ENCODE measurements around the gene CMPK2. TPM values are rescaled to one million over a fixed set of nuclear protein-coding genes. Genes with fewer than 3 reads are reported as not detected.
"Not testable (repeated sequence)": the region's sequence is repeated elsewhere in the genome, so short reads cannot be mapped to it uniquely, and the experiment has no call there.

Gene CMPK2
- total RNA-seq, 1 donor from 2014 or later: 0.92 TPM

DNA sequence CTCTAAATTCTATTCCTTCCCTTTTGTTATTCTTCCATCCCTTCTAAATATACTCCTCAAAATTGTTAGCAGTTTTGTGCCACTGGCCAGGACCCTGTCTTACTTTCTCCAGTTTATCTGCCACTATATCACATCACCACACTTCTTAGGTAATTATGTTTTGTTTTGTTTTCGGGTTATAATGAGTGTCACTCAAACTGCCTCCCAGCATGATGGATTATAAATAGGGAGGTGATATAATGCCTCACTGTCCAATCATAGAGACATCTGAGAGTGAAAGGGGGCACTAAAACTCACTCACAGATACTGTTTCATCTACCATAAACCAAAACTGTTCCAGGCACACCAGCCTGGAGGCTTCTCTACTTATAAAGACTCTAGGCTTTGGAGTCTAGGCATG is 15.3 kb upstream of the CMPK2 start:
- no peak for DNase-seq (ENCODE audit: low read depth, low spot score)

DNA sequence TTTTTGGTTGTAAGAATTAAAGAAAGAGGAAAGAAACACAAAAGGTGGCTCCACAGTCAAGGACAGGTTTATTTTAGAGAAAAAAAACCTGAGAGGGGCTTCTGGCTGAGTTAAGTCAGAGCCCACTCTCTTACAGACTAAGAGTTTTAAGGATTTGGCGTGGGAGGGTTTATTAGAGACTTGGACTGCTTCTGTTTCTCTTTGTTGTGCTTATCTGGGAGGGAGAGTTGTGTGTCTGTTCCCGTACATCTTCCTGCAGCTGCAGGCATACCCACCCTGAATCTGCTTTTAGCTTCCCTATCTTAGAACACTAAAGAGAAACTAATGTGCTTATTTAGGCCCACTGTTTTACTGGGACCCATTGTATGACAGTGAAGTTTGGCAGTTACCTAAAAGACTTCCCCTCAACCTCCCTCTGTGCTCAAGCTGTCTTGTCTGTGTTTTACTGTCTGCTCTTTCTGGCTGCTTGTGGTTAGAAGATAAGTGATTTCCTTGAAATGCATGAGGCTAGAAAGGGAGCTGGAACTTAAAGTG is 14.6 kb upstream of the CMPK2 start:
- DNase-seq (ENCODE audit: low read depth, low spot score): no peak

DNA sequence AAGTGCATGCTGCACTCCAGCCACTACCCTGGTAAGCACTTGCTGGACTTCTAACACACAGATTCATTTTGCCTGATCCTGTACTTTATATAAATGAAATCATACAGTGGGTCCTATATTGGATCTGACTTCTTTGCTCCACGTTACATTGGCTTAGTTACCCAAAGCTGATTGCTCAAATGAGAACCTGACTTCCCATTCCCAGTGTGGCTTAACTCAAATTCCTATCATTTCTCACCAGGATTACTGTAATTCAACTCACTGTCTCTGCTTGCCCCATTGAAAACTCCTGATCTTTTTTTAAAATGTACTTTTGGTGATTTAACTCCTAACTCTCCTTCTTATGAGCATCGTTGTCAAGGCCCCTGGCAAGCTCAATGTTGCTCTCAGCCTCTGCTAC is 13.3 kb upstream of the CMPK2 start:
- DNase-seq (ENCODE audit: low read depth, low spot score): no peak

DNA sequence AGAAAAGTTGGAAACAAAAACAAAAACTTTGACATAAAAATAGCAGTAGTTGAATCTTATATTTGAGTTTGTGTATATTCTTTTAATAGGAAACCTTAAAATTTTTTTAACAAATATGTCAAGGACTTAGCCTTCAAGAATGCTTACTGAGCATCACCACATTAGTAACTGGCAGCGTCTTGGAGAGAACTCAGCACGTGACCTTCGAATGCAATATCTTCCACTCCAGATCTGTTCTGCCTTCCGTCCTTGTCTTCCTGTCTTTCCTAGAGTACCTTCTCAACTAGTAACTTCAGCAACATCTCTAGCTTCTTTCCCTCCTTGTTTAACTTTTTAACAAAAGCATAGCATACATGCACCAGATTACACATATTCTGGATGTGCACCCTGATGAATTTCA is 12.8 kb upstream of the CMPK2 start:
- DNase-seq (ENCODE audit: low read depth, low spot score): no peak

DNA sequence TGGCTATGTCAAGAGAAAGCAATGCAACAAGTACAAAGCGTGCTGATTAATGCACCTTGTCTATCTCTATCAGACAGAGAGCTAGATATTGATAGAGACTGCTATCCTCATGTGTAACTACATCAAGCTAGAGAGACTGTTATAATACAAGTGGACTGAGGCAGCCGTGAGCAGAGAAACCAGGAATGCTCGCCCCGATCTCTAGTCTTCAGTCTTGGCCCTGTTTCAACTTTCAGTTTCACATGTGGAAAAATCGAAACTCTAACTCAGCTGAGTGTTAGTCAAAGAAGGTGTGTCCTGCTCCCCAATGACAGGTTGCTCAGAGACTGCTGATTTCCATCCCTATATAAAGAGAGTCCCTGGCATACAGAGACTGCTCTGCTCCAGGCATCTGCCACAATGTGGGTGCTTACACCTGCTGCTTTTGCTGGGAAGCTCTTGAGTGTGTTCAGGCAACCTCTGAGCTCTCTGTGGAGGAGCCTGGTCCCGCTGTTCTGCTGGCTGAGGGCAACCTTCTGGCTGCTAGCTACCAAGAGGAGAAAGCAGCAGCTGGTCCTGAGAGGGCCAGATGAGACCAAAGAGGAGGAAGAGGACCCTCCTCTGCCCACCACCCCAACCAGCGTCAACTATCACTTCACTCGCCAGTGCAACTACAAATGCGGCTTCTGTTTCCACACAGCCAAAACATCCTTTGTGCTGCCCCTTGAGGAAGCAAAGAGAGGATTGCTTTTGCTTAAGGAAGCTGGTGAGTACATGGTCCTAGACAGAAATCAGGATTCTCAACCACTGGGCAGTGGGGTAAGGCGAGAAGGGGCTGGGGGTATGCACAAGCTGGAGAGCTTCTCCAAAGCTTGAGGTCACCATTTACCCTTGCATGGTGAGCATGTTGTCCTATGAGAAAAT is 11.9 kb upstream of the CMPK2 start, which contains the start of gene RSAD2:
Gene RSAD2, plus strand, starts transcription at position 376 of the 903 bp plus-strand sequence. Its CDS starts 24 bp downstream, at position 400.
- no peak for DNase-seq (ENCODE audit: low read depth, low spot score)

DNA sequence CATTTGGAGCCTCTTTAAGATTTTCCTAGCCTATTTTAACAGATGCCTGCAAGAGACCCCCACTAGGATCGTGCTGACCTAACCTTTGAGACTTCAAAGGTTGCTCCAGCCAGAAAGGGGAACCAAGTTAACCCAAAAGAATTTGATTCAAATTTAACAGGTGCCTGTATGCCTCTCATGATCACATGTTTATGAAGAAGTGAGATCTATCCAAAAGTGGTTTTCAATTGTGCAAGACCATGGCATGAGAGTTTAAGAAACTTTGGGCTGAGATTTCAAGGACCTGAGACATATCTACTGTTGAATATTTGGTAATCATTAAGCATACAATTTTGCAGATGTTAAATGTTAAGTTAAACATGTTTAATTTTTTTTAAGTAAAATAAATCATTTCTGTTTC is 10.6 kb upstream of the CMPK2 start:
- DNase-seq (ENCODE audit: low read depth, low spot score): no peak

DNA sequence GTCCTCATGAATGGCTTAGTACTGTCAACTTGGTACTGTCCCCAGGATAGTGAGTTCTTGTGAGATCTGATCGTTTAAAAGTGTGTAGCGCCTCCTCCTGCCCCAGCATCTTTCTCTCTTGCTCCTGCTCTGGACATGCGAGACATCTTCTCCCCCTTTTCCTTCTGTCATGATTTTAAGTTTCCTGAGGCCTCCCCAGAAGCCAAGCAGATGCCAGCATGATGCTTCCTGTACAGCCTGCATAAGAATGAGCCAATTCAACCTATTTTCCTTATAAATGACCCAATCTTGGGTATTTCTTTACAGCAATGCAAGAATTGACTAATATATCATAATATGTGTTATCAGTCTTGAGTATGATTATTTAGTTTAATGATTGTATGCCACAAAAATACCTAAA is 8.3 kb upstream of the CMPK2 start:
- no peak for DNase-seq (ENCODE audit: low read depth, low spot score)

DNA sequence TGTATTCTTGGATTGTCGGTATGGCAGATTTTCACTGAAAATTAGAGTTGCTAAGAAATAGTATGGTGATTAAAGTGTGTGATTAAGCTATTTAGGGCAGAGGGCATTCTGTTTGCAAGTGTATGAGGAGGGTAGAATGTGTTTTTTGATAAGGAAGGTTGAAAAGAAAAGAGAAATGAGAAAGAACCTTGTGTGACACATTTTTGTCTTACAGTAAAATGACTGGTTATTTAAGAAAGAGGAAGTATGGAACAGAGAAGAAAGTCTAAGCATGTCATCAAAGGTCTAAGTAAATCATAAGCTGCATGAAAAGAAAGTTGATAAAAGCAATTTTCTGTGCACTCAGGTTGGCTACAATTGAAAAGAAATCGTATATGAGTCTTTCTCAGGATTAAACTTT is 6.7 kb upstream of the CMPK2 start:
- no peak for DNase-seq (ENCODE audit: low read depth, low spot score)

DNA sequence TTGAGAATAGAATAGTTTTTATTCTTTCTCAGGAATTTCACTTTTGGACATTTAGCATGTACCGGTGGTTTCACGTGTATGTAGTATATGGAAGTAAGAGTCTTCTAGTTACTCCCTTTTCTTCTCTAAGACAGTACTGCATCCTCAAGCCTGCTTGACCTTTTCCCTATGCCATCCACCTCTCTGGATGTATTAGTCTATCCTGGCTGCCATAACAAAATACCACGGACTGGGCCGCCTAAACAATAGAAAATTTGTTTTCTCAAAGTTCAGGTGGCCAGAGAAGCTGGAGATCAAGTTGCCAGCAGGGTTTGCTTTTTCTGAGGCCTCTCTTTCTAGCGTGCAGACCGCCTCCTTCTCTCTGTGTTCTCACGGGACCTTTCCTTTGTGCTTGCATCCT is 1.3 kb upstream of the CMPK2 start:
- no peak for DNase-seq (ENCODE audit: low read depth, low spot score)

DNA sequence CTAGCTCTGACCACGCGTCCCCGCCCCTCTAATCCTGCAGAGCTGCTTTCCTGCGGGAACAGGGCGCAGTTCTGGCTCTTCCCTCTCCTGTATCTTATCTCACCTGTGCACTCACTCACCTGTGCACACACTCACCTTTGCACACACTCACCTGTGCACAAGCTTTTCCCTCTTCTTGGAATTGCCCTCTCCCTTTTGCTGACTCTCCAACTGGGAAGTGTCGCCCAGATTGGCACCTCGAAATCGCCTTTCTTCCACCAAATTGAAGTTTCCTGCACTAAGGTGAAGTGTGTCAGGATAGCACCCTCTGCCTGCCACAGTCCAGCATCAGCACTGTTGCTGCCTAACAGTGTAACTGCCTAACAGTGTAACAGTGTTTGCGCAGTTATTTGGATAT is 566 bp upstream of the CMPK2 start:
- DNase-seq (ENCODE audit: low read depth, low spot score): no peak

DNA sequence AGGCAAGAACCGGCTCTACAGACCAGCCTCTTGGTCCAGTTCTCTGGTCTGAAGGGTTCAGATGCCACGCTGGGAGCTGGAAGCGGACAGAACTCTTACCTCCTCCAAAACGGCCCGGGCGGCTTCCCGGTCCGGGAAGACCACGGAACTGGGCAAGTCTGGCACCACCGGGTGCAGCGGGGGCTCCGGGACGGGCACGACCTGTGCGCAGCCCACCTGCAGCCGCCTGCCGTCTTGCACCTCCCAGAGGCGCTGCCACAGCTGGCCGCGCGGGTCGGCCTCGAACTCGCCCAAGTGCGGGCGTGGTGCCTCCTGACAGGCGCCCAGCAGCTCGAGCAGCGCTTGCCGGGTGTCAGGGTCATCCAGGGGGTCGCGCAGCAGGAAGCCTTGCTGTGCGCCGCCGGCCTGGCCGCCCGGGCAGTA is 773 bp downstream of the CMPK2 start:
- no peak for DNase-seq (ENCODE audit: low read depth, low spot score)

DNA sequence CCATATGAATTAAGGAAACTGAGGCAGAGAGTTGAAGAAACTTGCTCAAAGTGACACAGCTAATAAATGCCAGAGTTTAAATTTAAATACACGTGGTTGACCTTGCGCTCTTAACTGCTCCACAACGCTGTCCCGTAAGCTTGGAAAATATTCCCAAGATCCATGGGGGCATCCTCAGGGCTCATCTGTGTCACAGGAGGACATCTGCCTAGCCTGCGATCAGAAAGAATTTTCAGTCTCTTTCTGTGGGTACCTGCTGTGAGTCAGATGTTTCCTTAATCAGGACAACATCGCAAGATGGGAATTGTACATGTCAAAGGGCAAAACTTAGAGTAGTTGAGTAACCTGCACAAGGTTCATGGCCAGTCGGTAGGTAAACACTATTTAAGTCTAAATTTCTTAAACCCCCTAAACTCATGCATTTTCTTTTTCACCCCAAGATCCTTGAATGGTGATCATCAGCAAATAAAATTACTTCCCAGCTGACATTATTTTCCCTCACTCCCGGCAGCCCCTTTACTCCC is 1.4 kb downstream of the CMPK2 start:
- DNase-seq (ENCODE audit: low read depth, low spot score): no peak

DNA sequence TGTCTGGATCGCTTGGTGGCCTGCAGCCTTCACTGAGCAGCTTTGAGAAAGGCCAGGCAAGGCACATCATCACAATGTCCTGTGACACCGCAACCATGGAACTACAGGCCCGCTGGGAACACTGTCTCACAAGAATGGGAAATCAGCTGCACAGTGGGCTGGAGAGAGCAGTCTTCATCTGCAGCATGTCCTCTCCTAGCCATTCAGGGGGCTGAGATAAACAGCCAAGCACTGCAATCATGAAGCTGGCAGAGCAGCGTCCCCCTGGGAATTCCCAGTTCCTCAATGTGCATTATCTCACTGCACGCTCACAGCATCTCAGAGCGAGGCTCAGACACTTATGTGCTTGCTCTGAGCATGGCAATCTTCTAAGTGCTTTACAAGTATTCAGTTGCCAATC is 1.9 kb downstream of the CMPK2 start:
- no peak for DNase-seq (ENCODE audit: low read depth, low spot score)

DNA sequence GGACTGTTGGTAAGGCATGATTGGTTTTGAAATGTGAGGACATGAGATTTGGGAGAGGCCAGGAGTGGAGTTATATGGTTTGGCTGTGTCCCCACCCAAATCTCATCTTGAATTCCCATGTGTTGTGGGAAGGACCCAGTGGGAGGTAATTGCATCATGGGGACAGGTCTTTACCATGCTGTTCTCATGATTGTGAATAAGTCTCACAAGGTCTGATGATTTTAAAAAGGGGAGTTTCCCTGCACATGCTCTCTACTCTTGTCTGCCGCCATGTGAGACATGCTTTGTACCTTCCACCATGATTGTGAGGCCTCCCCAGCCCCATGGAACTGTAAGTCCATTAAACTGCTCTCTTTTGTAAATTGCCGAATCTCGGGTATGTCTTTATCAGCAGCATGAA is 5.4 kb downstream of the CMPK2 start:
- DNase-seq (ENCODE audit: low read depth, low spot score): no peak

DNA sequence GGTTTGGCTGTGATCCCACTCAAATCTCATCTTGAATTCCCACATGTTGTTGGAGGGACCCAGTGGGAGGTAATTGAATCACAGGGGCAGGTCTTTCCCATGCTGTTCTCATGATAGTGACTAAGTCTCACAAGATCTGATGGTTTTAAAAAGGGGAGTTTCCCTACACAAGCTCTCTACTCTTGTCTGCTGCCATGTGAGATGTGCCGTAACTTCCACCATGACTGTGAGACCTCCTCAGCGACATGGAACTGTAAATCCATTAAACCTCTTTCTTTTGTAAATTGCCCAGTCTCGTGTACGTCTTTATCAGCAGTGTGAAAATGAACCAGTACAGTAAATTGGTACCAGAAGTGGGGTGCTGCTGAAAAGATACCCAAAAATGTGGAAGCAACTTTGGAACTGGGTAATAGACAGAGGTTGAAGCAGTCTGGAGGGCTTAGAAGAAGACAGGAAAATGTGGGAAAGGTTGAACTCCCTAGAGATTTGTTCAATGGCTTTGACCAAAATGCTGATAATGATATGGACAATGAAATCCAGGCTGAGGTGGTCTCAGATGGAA is 7.2 kb downstream of the CMPK2 start:
- DNase-seq (ENCODE audit: low read depth, low spot score): not testable (repeated sequence)

DNA sequence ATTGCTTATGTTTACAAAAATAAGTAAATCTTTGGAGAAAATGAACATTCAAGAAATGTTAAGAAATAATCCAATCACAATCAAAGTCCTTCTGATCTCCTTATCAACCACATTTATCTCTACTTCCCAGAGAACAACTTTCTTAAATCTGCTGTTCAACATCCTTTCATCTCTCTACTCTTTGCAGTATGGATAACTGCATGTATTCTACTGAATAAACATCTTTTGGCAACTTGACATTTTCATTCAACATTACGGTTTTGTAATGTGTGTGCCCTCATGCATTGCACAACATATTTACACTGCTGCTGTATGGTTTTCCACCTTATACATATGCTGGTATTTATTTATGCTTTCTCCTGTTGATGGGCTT is 9.2 kb downstream of the CMPK2 start:
- DNase-seq (ENCODE audit: low read depth, low spot score): no peak

DNA sequence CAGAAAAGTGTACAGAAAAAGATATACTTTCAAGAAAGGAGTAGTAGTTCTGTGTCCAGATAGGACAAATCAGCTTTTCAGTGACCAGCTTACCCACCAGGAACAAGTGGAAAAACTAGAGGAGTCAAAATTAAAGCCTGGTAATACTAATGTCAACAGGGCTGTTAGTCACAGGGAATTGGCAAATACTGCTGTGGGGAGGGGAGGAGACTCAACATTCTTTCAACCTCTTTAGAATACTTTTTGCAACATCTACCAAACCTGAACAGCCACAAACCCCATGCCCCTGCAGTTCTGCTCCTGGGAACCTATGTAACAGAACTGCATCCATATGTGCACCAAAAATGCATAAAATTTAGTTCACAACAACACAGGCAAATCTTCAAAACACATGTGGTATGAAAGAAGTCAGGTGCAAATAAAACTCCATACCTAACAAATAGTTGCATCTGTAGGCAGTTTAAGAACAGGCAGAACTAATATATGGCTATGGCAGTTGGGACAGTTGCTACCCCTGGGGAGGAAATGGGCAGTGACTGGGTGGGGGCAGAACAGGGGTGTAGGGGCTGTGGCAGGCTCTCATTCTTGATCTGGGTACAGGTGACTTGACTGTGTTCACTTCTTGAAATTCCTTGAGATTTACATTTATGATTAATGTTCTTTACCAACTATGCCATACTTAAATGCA is 9.7 kb downstream of the CMPK2 start:
- DNase-seq (ENCODE audit: low read depth, low spot score): no peak

DNA sequence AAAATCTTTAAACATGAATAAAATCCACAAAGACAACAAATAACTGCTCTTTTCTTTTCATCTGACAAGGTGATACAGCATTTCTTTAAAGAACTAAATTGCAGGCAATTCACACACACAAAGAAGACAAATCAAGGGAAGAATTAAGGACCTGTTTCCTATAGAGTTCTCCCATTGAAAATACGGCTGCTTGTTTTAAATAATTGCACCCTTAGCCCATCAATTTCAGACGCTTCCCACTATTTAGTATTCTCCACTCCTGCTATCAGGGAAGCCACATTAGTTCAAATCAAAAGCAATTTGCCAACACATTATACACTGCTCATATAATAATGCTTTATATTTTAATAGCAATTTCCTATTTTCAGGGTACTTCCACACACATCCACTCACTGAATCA is 11.3 kb downstream of the CMPK2 start:
- DNase-seq (ENCODE audit: low read depth, low spot score): no peak

DNA sequence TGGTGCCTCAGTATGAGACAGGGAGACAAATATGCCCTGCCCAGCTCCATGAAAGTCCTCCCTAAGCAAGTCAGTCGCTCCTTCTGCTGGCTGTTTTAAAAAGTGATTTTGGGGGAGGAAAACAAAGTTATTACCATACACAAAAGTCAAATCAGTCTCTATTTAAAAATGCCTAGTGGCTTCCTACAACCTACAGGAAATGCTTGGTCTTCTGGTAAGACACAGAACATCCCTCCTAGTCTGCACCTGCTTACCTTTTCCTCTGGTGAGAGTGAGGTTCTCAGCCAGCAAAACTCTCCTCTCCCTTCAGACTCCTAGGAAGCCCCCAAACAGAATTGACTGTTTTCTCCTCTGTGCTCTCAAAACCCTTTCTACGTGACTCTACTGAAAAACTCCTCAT is 13.5 kb downstream of the CMPK2 start:
- DNase-seq (ENCODE audit: low read depth, low spot score): no peak

DNA sequence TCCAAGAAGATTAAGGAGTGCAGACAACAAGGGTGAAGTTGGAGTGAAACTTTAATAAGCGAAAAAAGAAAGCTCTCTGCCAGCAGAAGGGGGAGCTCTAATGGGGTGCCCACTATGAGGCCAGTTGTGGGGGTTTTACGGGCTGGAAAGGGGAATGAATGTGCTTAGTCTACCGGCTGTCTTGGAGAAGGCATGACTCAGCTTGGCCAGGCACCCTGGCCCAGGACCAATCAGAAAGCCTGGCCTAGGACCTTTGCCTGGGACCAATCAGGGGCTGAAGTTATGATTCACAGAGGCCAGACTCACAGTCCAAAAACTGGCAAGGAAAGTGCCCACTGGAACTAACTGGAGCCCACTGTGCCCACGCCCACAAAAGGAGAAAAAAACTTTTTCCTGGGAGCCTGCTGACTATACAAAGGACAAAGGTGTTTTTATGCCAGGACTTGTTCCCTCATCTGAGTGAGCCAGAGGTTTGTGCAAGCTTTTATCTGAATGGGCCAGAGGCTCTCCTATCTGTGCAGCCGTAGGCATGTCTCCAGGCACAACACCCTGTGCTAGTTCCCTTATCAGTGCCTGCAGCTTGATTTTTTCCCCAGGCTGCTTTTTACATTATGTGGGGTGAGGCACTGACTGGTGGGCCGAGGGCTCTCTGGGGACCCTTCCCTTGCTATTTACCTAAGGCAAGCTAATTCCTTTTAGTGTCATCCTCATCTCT is 18.6 kb downstream of the CMPK2 start:
- DNase-seq (ENCODE audit: low read depth, low spot score): no peak

DNA sequence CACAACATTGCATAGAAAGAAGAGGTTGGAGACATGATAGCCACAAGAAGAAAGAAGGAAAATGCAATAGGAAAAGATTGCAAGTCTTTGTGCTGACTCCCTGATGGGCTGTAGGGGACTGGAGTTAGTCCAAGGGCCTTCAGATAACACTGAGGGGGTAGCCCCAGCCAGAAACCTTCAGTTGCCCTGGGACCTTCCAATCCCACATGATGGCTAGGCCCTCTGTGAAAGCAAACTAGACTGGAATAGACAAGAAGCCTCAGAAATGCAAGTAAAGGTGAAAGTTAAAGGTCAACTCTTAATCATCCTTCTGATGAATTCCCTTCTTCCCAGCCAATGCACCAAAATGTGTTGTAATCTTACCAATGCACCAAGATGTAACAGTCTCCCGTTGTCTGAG is 19.2 kb downstream of the CMPK2 start:
- DNase-seq (ENCODE audit: low read depth, low spot score): no peak

Data from pulmonary artery endothelial cell (primary cell).